Right ventricle myocardium inferior (tissue), 1 donor: ENCODE results near the gene KCNB1. TPM values are rescaled to one million over a fixed set of nuclear protein-coding genes. Genes with fewer than 3 reads are reported as not detected.

ENCODE experiments used
- ATAC-seq: fragments of 200-7000 bp; cut with Tn5 transposase; one replicate; pipeline ENCODE4 v1.9.1; 2020; ENCODE audit warnings: mild to moderate bottlenecking, moderate library complexity
- DNase-seq: peaks from one replicate; pipeline ENCODE4 v3.0.0; 2021; ENCODE audit errors: missing footprints
- intact Hi-C: fragments of 100-400 bp; cut with DNase I; formaldehyde crosslinking; loops from one replicate; pipeline ENCODE4 v1.11.0; 2022
- total RNA-seq: library from RNA; stranded (reverse); fragmentation: NEBNext Ultra II Directional; extraction: Animal tissue kit (Norgen Biotek cat#: 25700); gene quantifications from one replicate; pipeline ENCODE4 v1.2.1, GENCODE V29; 2021
- donor health status: DM: no; HTN: yes; CAD: no; lungs with severe emphysema.

Gene KCNB1
- total RNA-seq, 1 donor from 2014 or later, result 0.81 TPM

- intact Hi-C loops, result loop anchor here (1.0 to 5.0 kb wide), 2 partner anchors 52 to 100 kb away; no protein-coding TSS in a partner anchor
- ATAC-seq (no peak), DNase-seq (peak; percentile 89)
These were observed 97.7 kb downstream of the KCNB1 start for GRCh38 chr20:49384437-49385434.

GRCh38 chr20:49381558-49382493 lies 100.6 kb downstream of the KCNB1 start:
- DNase-seq, result peak; percentile 83
- peak; percentile 93 for ATAC-seq
- intact Hi-C loops, result loop anchor here (5.0 kb wide), 1 partner anchor 50 kb away; no protein-coding TSS in a partner anchor

GRCh38 chr20:49380337-49380780 lies 102.1 kb downstream of the KCNB1 start:
- DNase-seq, result no peak
- ATAC-seq, result no peak
- intact Hi-C loops, result loop anchor here (5.0 kb wide), 1 partner anchor 48 kb away; no protein-coding TSS in a partner anchor

GRCh38 chr20:49379338-49379737 lies 103.1 kb downstream of the KCNB1 start:
- intact Hi-C loops, result no loop called here
- ATAC-seq (no peak), DNase-seq (no peak)

- intact Hi-C loops, result no loop called here
- DNase-seq (no peak), ATAC-seq (no peak)
These were observed 105.1 kb downstream of the KCNB1 start for GRCh38 chr20:49377326-49377725.

- no peak for DNase-seq
- intact Hi-C loops, result no loop called here
- no peak for ATAC-seq
These were observed 107.3 kb downstream of the KCNB1 start for GRCh38 chr20:49375170-49375569.

- DNase-seq (no peak), ATAC-seq (no peak)
- intact Hi-C loops, result no loop called here
These were observed 110.3 kb downstream of the KCNB1 start for GRCh38 chr20:49372095-49372734.

- no peak for ATAC-seq
- no peak for DNase-seq
- intact Hi-C loops, result no loop called here
These were observed 113.9 kb downstream of the KCNB1 start for GRCh38 chr20:49368596-49368995.

GRCh38 chr20:49367113-49367512 lies 115.4 kb downstream of the KCNB1 start:
- no peak for ATAC-seq
- DNase-seq, result no peak
- intact Hi-C loops, result no loop called here

GRCh38 chr20:49366687-49367086 lies 115.8 kb downstream of the KCNB1 start:
- no peak for DNase-seq

GRCh38 chr20:49361862-49362660 lies 120.4 kb downstream of the KCNB1 start:
- DNase-seq (no peak), ATAC-seq (no peak)
- intact Hi-C loops, result no loop called here

More at GRCh38 chr20:49366687-49367086, 115.8 kb downstream of the KCNB1 start:
- intact Hi-C loops, result no loop called here
- ATAC-seq, result no peak

- DNase-seq, result no peak
- intact Hi-C loops, result no loop called here
- no peak for ATAC-seq
These were observed 122.1 kb downstream of the KCNB1 start for GRCh38 chr20:49360242-49360968.

- DNase-seq, result no peak
- no peak for ATAC-seq
- intact Hi-C loops, result no loop called here
These were observed 125.8 kb downstream of the KCNB1 start for GRCh38 chr20:49356676-49357075.

GRCh38 chr20:49354673-49355072 lies 127.8 kb downstream of the KCNB1 start:
- intact Hi-C loops, result no loop called here
- ATAC-seq (no peak), DNase-seq (no peak)

- no peak for DNase-seq
These were observed 129.1 kb downstream of the KCNB1 start for GRCh38 chr20:49353348-49353747.

GRCh38 chr20:49352751-49353150 lies 129.7 kb downstream of the KCNB1 start:
- intact Hi-C loops, result no loop called here
- no peak for DNase-seq
- ATAC-seq, result no peak

More at GRCh38 chr20:49353348-49353747, 129.1 kb downstream of the KCNB1 start:
- intact Hi-C loops, result no loop called here
- ATAC-seq, result no peak

- intact Hi-C loops, result no loop called here
- DNase-seq (no peak), ATAC-seq (no peak)
These were observed 130.7 kb downstream of the KCNB1 start for GRCh38 chr20:49351775-49352174.
